ENCODE data around the gene NUMB.

NUMB gene

DNA sequence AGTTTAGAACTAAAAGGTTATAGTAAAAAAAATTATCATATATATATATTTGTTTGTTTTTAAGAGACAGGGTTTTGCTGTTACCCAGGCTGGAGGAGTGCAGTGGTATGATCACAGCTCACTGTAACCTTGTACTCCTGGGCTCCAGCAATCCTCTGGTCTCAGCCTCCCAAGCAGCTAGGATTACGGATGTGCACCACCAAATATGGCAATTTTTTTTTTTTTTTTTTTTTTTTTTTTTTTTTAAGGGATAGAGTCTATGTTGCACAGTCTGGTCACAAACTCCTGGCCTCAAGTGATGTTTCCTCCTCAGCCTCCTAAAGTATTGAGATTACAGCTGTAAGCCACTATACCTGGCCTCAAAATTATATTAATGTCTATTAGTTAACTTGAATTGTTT, 172.4 kb downstream of the NUMB start:
- DNase-seq, result no peak

GRCh38 chr14:73283608-73284379, 174.6 kb downstream of the NUMB start:
- no peak for DNase-seq

DNA sequence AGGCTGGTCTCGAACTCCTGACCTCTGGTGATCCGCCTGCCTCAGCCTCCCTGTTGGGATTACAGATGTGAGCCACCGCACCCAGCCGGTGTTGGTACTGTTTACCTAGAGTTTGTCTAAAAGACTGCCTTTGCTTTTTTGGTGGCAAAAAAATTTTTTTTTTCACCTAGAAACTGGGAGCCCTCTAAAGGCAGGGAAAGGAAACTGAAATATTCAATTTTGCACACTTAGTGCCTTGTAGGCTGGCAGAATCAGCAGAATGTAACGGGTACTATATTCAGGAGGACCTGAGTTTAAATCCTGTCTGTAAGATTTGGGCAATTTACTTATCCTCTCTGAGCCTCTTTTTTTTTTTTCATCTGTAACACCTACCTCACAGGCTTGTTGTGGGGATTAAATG, 177.4 kb downstream of the NUMB start:
- no peak for DNase-seq

- DNase-seq, result no peak
Measured at GRCh38 chr14:73277376-73277775, 181.0 kb downstream of the NUMB start.

DNA sequence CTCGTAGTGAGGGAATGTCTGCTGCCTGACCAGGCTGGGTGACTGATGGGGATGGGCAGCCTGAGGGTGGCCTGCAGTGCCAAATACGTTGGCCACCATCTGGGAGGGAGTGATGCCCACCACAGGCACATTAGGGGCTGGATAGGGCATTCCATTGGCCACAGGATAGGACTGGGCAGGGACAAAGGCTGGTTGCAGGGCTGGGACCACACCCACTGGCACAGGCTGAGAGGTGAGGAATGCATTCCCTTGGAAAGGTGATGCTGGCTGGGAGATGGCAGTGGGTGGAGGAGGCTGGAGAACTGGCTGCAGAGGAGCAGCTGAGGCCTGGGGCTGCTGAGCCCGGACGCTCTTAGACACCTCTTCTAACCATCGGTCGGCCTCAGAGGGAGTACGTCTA, 181.5 kb downstream of the NUMB start:
- DNase-seq, result no peak

DNA sequence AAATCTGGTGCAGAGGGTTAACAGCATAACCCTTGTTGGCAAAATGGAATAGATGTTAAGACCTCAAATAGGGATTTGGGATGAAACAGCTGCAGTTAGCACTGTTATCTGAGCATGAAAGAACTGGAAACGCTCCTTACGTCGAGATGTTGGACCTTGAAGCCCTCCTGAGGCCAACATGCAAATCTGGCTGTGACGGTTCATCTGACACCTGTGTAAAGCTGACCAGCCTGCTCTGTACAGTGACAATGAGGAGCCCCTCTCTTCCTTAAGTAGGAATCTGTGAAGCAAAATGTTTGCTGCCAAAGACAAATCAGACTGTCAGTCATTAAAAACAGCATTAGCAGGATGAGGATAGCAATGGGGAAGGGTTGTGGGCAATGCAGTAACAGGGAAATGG, 184.5 kb downstream of the NUMB start:
- DNase-seq, result no peak

GRCh38 chr14:73272393-73272792, 186.0 kb downstream of the NUMB start:
- DNase-seq, result no peak

DNA sequence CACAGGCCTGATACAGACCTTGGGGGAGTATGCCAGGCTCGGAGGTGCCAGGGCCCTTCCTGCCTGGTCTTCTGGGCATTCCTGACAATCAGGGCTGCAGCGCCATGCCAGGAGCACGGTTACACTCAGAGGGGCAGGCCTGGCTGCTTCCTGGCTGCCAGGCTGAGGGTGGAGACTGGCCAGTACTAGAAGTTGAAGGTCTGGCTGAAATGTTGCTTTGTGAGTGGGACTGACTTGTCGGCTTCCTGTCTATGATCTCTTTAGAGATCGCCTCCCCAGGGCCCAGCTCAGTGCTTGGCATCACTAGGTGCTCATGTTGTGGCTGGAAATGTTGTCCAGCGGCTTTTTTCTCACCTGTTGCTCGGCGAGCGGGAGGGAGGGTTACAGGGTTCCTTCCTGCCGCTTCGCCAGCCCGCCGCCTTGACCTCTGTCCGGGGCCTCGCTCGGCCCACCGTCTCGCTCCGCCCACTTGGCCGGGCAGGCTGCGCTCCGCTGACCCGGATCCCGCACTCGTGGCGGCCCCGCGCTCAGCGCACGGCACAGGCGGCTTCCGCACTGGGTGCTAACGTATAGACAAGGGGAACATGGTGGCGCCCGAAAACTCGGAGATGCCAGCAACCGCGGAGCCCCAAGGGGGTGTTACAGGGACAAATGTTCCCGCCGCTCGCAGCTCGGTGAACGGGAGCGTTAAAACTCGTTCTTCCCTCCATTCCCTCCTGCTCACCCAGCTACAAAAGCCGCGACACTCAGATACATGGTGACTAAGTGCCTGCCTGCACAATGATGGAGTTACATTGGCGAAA, 188.4 kb downstream of the NUMB start:
- DNase-seq, result no peak

GRCh38 chr14:73267474-73267873, 190.9 kb downstream of the NUMB start:
- DNase-seq, result no peak

- DNase-seq, result no peak
Measured at GRCh38 chr14:73266317-73266716, 192.0 kb downstream of the NUMB start.

GRCh38 chr14:73265721-73266046, 192.7 kb downstream of the NUMB start:
- no peak for DNase-seq

- DNase-seq, result no peak
Measured at GRCh38 chr14:73264885-73265720, 193.2 kb downstream of the NUMB start.

GRCh38 chr14:73264080-73264884, 194.1 kb downstream of the NUMB start:
- DNase-seq, result no peak

- DNase-seq, result no peak
Measured at GRCh38 chr14:73263606-73264005, 194.7 kb downstream of the NUMB start.

GRCh38 chr14:73262427-73263183, 195.7 kb downstream of the NUMB start:
- no peak for DNase-seq

DNA sequence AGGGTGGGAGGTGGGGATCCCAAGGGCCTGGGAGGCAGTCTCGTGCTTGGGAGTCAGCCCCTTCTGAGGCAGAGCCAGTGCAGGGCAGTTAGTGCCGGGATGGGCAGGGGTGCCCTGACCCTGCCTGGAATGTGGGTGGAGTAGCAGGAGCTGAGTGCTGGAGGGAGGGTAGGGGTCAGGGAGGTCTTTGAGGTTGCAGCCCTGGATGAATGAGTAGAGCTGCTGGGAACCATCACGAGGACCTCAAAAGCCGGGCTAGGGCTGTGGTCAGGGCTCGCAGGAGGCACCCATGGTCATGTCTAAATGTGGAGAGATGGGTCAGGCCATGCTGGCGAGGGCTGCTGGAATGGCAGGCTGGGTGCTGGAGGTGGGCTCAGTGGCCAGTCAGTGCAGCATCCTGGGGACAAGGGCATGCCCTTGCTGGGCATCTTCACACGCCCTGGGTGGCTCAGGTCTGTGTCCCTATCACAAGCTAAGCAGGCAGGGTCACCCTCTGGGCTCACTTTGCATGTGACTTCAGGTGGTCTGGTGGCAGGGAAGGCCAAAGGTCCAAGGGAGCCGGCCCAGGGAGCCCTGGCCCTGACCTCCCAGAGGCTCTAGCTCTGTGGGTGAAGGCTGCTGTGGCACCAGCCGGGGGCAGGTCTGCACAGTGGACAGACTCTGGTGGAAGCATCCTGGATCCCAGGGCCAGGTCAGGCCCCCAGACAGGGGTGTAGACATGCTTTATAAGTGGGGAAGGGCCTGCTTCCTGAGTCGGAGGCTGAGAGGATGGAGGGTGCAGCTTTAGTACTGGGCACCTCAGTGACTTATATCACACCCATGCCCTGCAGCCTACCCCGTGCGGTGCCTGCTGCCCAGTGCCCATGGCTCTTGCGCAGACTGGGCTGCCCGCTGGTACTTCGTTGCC, 196.6 kb downstream of the NUMB start:
- no peak for DNase-seq

DNA sequence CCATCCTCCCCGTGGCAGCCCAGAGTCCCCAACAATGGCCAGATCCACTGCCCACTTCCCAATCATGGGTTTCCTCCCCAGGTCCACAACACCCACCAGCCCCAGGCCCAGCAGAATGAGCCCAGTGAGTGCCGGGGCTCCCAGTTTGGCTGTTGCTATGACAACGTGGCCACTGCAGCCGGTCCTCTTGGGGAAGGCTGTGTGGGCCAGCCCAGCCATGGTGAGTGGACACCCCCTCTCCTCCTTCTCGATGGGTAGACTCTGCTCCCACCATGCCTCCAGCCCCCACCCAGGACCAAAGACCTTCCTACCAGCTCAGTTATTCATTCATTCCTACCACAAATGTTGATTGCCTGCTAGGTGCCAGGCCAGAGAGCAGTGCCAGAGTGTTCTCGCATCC, 197.3 kb downstream of the NUMB start:
- DNase-seq, result no peak

DNA sequence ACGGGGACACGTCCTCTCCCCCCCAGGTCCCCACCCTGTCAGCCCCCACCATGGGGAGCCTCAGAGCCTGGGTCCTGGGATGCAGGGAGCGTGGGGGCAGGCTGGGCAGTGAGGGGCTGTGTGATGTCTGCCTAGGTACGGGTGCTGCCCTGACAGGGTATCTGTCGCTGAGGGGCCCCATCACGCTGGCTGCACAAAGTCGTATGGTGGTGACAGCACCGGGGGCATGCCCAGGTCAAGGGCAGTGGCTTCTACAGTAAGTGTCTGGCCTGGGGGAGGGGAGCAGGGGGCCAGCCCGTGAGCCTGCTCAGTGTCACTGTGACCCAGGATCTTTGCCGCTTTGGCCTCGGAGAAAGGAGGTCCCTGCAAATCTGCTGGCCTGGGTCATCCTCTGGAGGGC, 197.8 kb downstream of the NUMB start:
- DNase-seq, result no peak

DNA sequence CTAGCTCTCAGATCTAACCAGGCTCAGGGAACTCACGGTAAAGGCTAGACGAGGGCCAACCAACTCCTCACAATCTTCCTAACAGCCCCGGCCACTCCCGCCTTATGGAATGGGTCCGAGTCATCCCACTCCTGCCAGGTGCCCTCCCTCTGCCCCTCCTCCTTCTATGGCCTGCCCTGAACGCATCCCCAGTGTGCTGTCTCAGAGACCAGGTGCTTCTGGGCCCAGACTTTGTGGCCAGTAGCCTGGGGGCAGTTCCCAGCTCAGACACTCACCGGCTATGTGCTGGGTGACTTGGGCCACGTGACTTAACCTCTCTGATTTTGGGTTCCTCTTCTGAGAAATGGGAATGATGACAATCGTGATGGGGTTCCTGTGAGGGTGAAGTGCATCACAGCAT, 198.5 kb downstream of the NUMB start:
- DNase-seq, result no peak

GRCh38 chr14:73258845-73259611, 199.3 kb downstream of the NUMB start:
- no peak for DNase-seq
